GM12865 (cell line): ENCODE data around the gene TPCN2.
A peak's percentile ranks its signal among the peaks of the same experiment; 100 is the strongest.

Experiments
- DNase-seq: peaks from one replicate; pipeline ENCODE4 v3.0.0; 2010; ENCODE audit warnings: low read depth
- H3K4me3 ChIP-seq: 2 replicates; pipeline ENCODE4 v1.5.1; 2011; ENCODE audit warnings: mild to moderate bottlenecking, low read depth, low read length, control low read depth
- CTCF ChIP-seq: IDR thresholded peaks from 2 replicates; pipeline ENCODE4 v1.5.1; 2011; ENCODE audit warnings: low read length, control low read depth, low read depth, inconsistent platforms; ENCODE audit not compliant: insufficient read depth; ENCODE audit errors: missing control alignments

The TPCN2 gene

GRCh38 chr11:69120096-69120875 lies 71.6 kb downstream of the TPCN2 start:
- TF ChIP-seq CTCF: no peak
- no peak overlapping the region for H3K4me3 ChIP-seq
- DNase-seq: no peak

- no peak overlapping the region for H3K4me3 ChIP-seq
- no peak for DNase-seq
- no peak for TF ChIP-seq CTCF
Measured at GRCh38 chr11:69121021-69121420, 72.3 kb downstream of the TPCN2 start.

GRCh38 chr11:69121621-69122325 lies 73.0 kb downstream of the TPCN2 start:
- no peak for DNase-seq
- no peak overlapping the region for H3K4me3 ChIP-seq
- no peak for TF ChIP-seq CTCF

GRCh38 chr11:69122326-69122629 lies 73.5 kb downstream of the TPCN2 start:
- TF ChIP-seq CTCF: no peak
- H3K4me3 ChIP-seq: no peak overlapping the region
- DNase-seq: no peak

- no peak overlapping the region for H3K4me3 ChIP-seq
- TF ChIP-seq CTCF: no peak
- DNase-seq: peak; percentile 33
Measured at GRCh38 chr11:69122630-69123431, 74.1 kb downstream of the TPCN2 start.

GRCh38 chr11:69123593-69124545 lies 75.1 kb downstream of the TPCN2 start:
- DNase-seq: no peak

More at GRCh38 chr11:69123593-69124545, 75.1 kb downstream of the TPCN2 start:
- no peak overlapping the region for H3K4me3 ChIP-seq
- no peak for TF ChIP-seq CTCF
